Gastrocnemius medialis (tissue), 4 donors: ENCODE measurements around the gene KRTAP19-2. TPM values are rescaled to one million over a fixed set of nuclear protein-coding genes. Genes with fewer than 3 reads are reported as not detected.

Source experiments
- ATAC-seq, 2 donors: fragments of 150-250 bp; one replicate each; pipeline ENCODE4 v1.9.1; 2016
- DNase-seq, 2 donors: peaks; one replicate each; pipeline ENCODE4 v3.0.0-alpha.2; 2019
- H3K27ac ChIP-seq, 4 donors: fragments of 200-600 bp; sonication (generic); 1 replicate in 1 of 4; 2 replicates in 3 of 4; pipeline ENCODE4 v1.5.1; 2016 to 2018; ENCODE audit warnings: mild to moderate bottlenecking in 2 of 4, moderate library complexity in 1 of 4
- H3K27me3 ChIP-seq, 3 donors: fragments of 200-600 bp; sonication (generic) in 2 of 3; 1 replicate in 1 of 3; 2 replicates in 2 of 3; pipeline versions ENCODE4 v1.5.1 to v1.6.0; 2016 to 2019; ENCODE audit warnings: mild to moderate bottlenecking in 1 of 3, moderate library complexity in 1 of 3
- H3K36me3 ChIP-seq, 2 donors: fragments of 200-600 bp; sonication (generic) in 1 of 2; one replicate each; pipeline ENCODE4 v1.5.1; 2017 to 2018
- H3K4me1 ChIP-seq, 2 donors: fragments of 200-600 bp; sonication (generic) in 1 of 2; one replicate each; pipeline ENCODE4 v1.5.1; 2016 to 2017; ENCODE audit warnings: mild to moderate bottlenecking in 2 of 2
- H3K4me3 ChIP-seq, 4 donors: fragments of 200-600 bp; sonication (generic) in 3 of 4; 1 replicate in 1 of 4; 2 replicates in 3 of 4; pipeline ENCODE4 v1.5.1; 2016 to 2019; ENCODE audit warnings: mild to moderate bottlenecking in 2 of 4
- H3K9me3 ChIP-seq, 3 donors: fragments of 200-600 bp; sonication (generic) in 2 of 3; 1 replicate in 1 of 3; 2 replicates in 2 of 3; pipeline ENCODE4 v1.5.1; 2016 to 2019
- CTCF ChIP-seq, 5 experiments: fragments of 450-650 bp in 3 of 5; fragments of 200-600 bp in 2 of 5; sonication (generic) in 2 of 5; IDR thresholded peaks in 4 of 5; conservative IDR thresholded peaks in 1 of 5; 1 replicate in 4 of 5; 2 replicates in 1 of 5; pipeline ENCODE4 v1.5.1; 2016 to 2019; ENCODE audit warnings: antibody characterized with exemption in 5 of 5, mild to moderate bottlenecking in 3 of 5, moderate library complexity in 3 of 5
- POLR2A ChIP-seq, 2 donors: fragments of 450-650 bp; IDR thresholded peaks; one replicate each; pipeline ENCODE4 v1.6.1; 2017; ENCODE audit warnings: antibody characterized with exemption in 2 of 2, mild to moderate bottlenecking in 2 of 2, moderate library complexity in 2 of 2
- in situ Hi-C, 4 donors: fragments of 200-750 bp; cut with MboI; loops; one replicate each; pipeline versions ENCODE4 v1.15.0 to v1.8.0; 2017; ENCODE audit warnings: low sequenced_read_pairs in 4 of 4
- intact Hi-C: fragments of 100-400 bp; cut with DNase I; formaldehyde crosslinking; loops from one replicate; pipeline ENCODE4 v1.15.1; 2023; ENCODE audit warnings: low total_unique reads
- total RNA-seq, 4 donors: library from RNA; depleted of rRNA; stranded (reverse); fragments of >200 nt; gene quantifications; one replicate each; pipeline versions ENCODE4 v1.1.0 to v1.2.3, GENCODE V29; 2016

Gene KRTAP19-2
- total RNA-seq, 4 donors from 2014 or later = not detected

- H3K36me3 ChIP-seq = no peaks in the 10 kb centered on the region
- no peak for DNase-seq
- intact Hi-C loops = no loop called here
- H3K4me3 ChIP-seq = no peak within 1 kb of the TSS
- no peak within 1 kb of the TSS for H3K27ac ChIP-seq
- no peaks in the 10 kb centered on the region for H3K9me3 ChIP-seq
- no peak for ATAC-seq
- in situ Hi-C loops = no loop called here
- no peaks in the 10 kb centered on the region for H3K4me1 ChIP-seq
- no peak for TF ChIP-seq CTCF (IDR thresholded peaks at IDR 0.05 in 4 of 5, conservative IDR thresholded peaks at IDR 0.05 in 1 of 5)
- TF ChIP-seq POLR2A (IDR thresholded peaks at IDR 0.05) = no peak
- no peaks in the 10 kb centered on the region for H3K27me3 ChIP-seq
Observed at GRCh38 chr21:30497065-30497464, 9.8 kb upstream of the KRTAP19-2 start, which contains the start of gene KRTAP19-4. Gene KRTAP19-4, minus strand, starts transcription at chr21:30497165. Its CDS starts 55 bp downstream, at chr21:30497110.

- Histone ChIP-seq H3K4me3 (no peak within 1 kb of the TSS), H3K9me3 (no peaks in the 10 kb centered on the region), H3K36me3 (no peaks in the 10 kb centered on the region), H3K4me1 (no peaks in the 10 kb centered on the region), H3K27me3 (no peaks in the 10 kb centered on the region), H3K27ac (no peak within 1 kb of the TSS)
- no peak for TF ChIP-seq POLR2A (IDR thresholded peaks at IDR 0.05)
- no peak for TF ChIP-seq CTCF (IDR thresholded peaks at IDR 0.05 in 4 of 5, conservative IDR thresholded peaks at IDR 0.05 in 1 of 5)
- in situ Hi-C loops (no loop called here), intact Hi-C loops (no loop called here)
- DNase-seq (no peak), ATAC-seq (peak in 1 of 2 donors; percentile 69)
Observed at GRCh38 chr21:30491963-30492428, 4.8 kb upstream of the KRTAP19-2 start, which contains the start of gene KRTAP19-3. Gene KRTAP19-3, minus strand, starts transcription at chr21:30492013. Its CDS starts 56 bp downstream, at chr21:30491957.

- intact Hi-C loops = no loop called here
- no peaks in the 10 kb centered on the region for H3K36me3 ChIP-seq
- H3K4me3 ChIP-seq = no peak overlapping the region
- no peak for TF ChIP-seq CTCF (IDR thresholded peaks at IDR 0.05 in 4 of 5, conservative IDR thresholded peaks at IDR 0.05 in 1 of 5)
- TF ChIP-seq POLR2A (IDR thresholded peaks at IDR 0.05) = no peak
- H3K27me3 ChIP-seq = no peaks in the 10 kb centered on the region
- H3K4me1 ChIP-seq = no peaks in the 10 kb centered on the region
- H3K9me3 ChIP-seq = no peaks in the 10 kb centered on the region
- in situ Hi-C loops = no loop called here
- ATAC-seq (no peak), DNase-seq (no peak)
- H3K27ac ChIP-seq = no peak overlapping the region
Observed at GRCh38 chr21:30486180-30486579, 1.1 kb downstream of the KRTAP19-2 start.

GRCh38 chr21:30482130-30482529 is 5.1 kb downstream of the KRTAP19-2 start:
- no peaks in the 10 kb centered on the region for H3K27me3 ChIP-seq
- in situ Hi-C loops = no loop called here
- DNase-seq (no peak), ATAC-seq (peak in 1 of 2 donors; percentile 65)
- H3K9me3 ChIP-seq = no peaks in the 10 kb centered on the region
- H3K27ac ChIP-seq = peak overlapping the region in 2 of 4 donors; percentile 22 to 33
- no peaks in the 10 kb centered on the region for H3K36me3 ChIP-seq
- H3K4me3 ChIP-seq = no peak overlapping the region
- no peaks in the 10 kb centered on the region for H3K4me1 ChIP-seq
- intact Hi-C loops = no loop called here
- TF ChIP-seq CTCF (IDR thresholded peaks at IDR 0.05 in 4 of 5, conservative IDR thresholded peaks at IDR 0.05 in 1 of 5) = no peak
- TF ChIP-seq POLR2A (IDR thresholded peaks at IDR 0.05) = no peak

- Histone ChIP-seq H3K27ac (peak within 1 kb of the TSS in 2 of 4 donors; percentile 47), H3K9me3 (no peaks in the 10 kb centered on the region), H3K36me3 (no peaks in the 10 kb centered on the region), H3K4me1 (no peaks in the 10 kb centered on the region), H3K4me3 (no peak within 1 kb of the TSS), H3K27me3 (no peaks in the 10 kb centered on the region)
- TF ChIP-seq CTCF (IDR thresholded peaks at IDR 0.05 in 4 of 5, conservative IDR thresholded peaks at IDR 0.05 in 1 of 5) (no peak), POLR2A (IDR thresholded peaks at IDR 0.05) (no peak)
- no peak for ATAC-seq
- intact Hi-C loops = no loop called here
- in situ Hi-C loops = no loop called here
- DNase-seq = no peak
Observed at GRCh38 chr21:30480145-30480544, 7.1 kb downstream of the KRTAP19-2 start, which contains the start of gene KRTAP19-1. Gene KRTAP19-1, minus strand, starts transcription at chr21:30480367. Its CDS starts 50 bp downstream, at chr21:30480317.
